Large intestine (tissue), 3 donors: Measurements from ENCODE around the gene ZNF488. TPM values are rescaled to one million over a fixed set of nuclear protein-coding genes. Genes with fewer than 3 reads are reported as not detected.

Source experiments
- DNase-seq, 2 donors: peaks; one replicate each; pipeline versions ENCODE4 v3.0.0 to v3.0.0-alpha.2; 2013
- H3K27ac ChIP-seq: one replicate; pipeline ENCODE4 v1.5.1; 2013; ENCODE audit warnings: low read length
- H3K27me3 ChIP-seq: 2 replicates; pipeline ENCODE4 v1.6.1; 2013; ENCODE audit warnings: low read length; ENCODE audit not compliant: control insufficient read depth, insufficient read depth
- H3K36me3 ChIP-seq: 2 replicates; pipeline ENCODE4 v1.6.1; 2013; ENCODE audit warnings: low read length; ENCODE audit not compliant: control insufficient read depth, insufficient read depth
- H3K4me1 ChIP-seq: one replicate; pipeline ENCODE4 v1.6.1; 2013; ENCODE audit warnings: low read length; ENCODE audit not compliant: control insufficient read depth, insufficient read depth
- H3K4me3 ChIP-seq: one replicate; pipeline ENCODE4 v1.5.1; 2013; ENCODE audit warnings: low read length
- H3K9me3 ChIP-seq: one replicate; pipeline ENCODE4 v1.6.1; 2013; ENCODE audit warnings: mild to moderate bottlenecking, low read depth, low read length, moderate library complexity; ENCODE audit not compliant: control insufficient read depth
- WGBS: methylation state at CpG from one replicate; pipeline ENCODE4 v1.1.5; 2013; ENCODE audit warnings: low lambda C conversion rate; ENCODE audit not compliant: insufficient coverage; 5-methylcytosine and 5-hydroxymethylcytosine counted together
- polyA plus RNA-seq: library from polyadenylated mRNA; unstranded; fragments of 120-200 nt; gene quantifications from one replicate; pipeline ENCODE4 v1.2.1, GENCODE V29; 2013

ZNF488 gene
- polyA plus RNA-seq, 1 donor = 2.2 TPM

DNA sequence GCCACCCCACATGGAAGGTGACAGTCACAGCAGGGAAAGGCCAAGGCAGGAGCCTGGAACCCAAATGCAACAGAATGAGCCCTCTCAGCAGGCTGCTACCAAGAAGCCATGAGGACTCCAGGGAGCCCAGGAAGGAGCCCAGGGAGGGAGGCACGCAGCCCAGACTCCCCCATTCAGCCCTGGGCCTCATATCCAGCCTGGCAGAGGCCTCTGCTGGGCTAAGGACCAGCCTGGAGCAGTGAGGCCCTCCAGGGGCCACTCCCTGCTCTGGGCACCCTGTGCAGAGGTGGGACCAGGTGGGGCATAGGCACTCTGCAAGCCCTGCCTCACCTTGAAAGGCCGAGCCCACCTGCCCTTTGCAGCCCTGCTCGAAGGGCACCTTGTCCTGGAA is 25.8 kb upstream of the ZNF488 start:
- Histone ChIP-seq H3K36me3 (no peaks in the 10 kb centered on the region), H3K27me3 (no peaks in the 10 kb centered on the region), H3K4me1 (peaks cover 21% of the 10 kb centered on the region), H3K9me3 (no peaks in the 10 kb centered on the region), H3K4me3 (no peak overlapping the region), H3K27ac (no peak overlapping the region)
- DNase-seq = no peak
- no CpG with 5 or more reads among the region's 3 CpGs for WGBS

DNA sequence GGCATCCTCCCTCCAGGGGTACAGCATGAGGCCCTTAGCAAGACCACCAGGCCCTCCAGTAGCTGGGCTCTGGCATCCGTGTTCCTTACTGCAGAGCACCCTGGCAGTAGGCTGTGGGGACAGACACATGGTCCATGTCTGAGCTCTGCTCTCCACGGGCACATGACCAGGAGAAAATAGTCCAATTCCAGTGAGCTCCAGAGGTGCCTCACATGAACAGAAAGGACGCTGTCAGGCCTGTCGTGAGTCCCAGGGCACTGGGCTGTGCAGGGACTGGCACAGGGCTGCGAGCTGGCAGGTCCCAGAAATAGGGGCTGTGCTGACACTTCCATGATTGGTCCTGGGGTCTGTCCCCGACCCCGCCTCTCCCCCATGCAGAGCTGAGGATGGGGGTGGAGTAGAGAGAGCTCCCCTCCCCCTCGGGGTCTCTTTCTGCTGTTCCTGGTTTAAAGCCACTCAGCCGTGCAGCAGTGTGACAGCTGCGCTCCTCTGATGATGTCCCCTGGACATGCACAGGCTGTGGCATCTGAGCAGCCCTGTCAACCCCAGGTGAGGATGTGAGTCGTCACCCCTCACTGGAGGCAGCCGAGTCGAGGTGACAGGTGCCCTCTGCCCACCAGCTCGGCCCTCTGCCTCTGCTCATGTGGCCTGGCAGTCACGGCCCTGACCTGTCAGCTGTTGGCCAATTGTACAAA is 25.2 kb upstream of the ZNF488 start:
- WGBS = no CpG with 5 or more reads among the region's 15 CpGs

DNA sequence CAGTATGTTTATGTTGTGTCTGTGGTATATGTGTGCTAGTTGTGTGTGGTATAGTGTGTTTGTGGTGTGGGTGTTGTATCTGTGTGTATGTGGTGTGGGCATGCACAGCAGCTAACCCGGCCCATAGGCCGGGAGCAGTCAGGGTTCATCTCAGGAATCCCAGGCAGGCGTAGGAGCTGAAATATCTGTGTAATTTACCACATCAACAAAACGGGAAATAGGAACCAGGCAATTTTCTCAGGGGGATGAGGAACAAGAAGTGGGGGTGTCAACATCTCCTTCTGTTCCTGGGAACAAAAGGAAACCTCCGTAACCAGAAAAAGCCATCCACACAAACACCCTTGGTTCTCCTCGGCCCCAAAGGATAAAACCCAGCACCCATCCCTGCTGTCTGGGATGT is 24.5 kb upstream of the ZNF488 start:
- no peak for DNase-seq
- Histone ChIP-seq H3K9me3 (no peaks in the 10 kb centered on the region), H3K4me1 (peaks cover 23% of the 10 kb centered on the region), H3K27me3 (no peaks in the 10 kb centered on the region), H3K4me3 (no peak overlapping the region), H3K36me3 (no peaks in the 10 kb centered on the region), H3K27ac (no peak overlapping the region)
- 60% methylated on average over 1 of the region's 6 CpGs for WGBS

More for the DNA sequence above, 25.2 kb upstream of the ZNF488 start:
- DNase-seq = no peak
- Histone ChIP-seq H3K4me3 (no peak overlapping the region), H3K36me3 (no peaks in the 10 kb centered on the region), H3K27ac (no peak overlapping the region), H3K4me1 (peaks cover 21% of the 10 kb centered on the region), H3K27me3 (no peaks in the 10 kb centered on the region), H3K9me3 (no peaks in the 10 kb centered on the region)

DNA sequence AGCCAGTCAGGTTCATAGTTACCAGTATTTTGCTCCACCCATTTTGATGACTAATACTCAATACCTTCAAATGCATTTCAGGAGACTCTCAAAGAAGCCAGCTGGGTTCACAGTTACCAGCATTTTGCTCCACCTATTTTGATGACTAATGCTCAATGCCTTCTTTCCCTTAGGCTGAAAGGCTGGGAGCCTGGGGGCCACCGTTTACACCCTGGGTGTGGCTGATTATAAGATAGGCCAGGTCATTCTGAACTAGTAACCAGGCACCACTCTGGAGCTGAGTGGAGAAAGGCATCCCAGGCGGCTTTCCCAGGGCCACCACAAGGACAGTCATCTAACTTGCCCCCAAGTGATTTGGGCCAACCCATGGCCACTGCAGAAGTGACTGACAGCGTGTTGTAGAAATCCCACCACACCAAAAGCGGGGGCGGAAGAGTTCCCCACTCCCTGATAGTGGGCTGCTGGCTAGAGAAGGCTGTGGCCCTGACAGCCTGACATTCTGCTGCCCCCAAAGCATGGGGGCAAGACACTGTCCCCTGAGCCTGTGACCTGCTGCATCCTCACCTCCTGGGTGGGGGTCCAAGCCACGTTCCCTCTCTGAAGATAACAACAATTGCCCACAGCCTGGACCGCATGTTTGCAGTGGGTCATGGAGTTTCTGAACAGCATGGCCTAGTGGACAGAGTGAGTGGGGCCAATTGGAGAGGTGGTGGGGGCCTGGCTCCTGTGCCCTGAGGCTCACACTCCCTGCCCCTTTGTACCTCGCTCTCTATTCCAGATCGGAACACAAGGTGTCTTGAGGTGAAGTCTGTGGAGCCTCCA is 23.0 kb upstream of the ZNF488 start:
- Histone ChIP-seq H3K4me1 (peaks cover 30% of the 10 kb centered on the region), H3K36me3 (no peaks in the 10 kb centered on the region), H3K27me3 (no peaks in the 10 kb centered on the region), H3K4me3 (no peak overlapping the region), H3K27ac (peak overlapping the region; percentile 34), H3K9me3 (no peaks in the 10 kb centered on the region)
- no CpG with 5 or more reads among the region's 9 CpGs for WGBS
- peak; percentile 90 to 94 for DNase-seq

DNA sequence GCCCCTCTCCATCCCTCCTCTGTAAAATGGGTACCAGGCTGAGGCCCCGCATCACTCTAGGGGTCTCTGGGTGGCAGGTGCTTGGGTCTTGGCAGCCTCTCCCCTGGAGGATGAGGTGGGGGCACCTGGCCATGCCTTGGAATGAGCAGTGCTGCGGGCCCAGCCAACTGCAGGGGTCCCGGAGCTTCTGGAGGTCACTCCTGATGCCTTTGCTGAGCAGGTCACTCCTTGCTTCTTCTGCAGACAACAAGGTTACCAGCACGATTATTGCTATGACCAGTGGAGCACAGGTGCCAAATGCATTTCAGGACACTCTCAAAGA is 22.4 kb upstream of the ZNF488 start:
- peak overlapping the region; percentile 56 for H3K27ac ChIP-seq
- no CpG with 5 or more reads among the region's 4 CpGs for WGBS
- no peaks in the 10 kb centered on the region for H3K36me3 ChIP-seq
- DNase-seq = no peak
- H3K9me3 ChIP-seq = no peaks in the 10 kb centered on the region
- H3K27me3 ChIP-seq = no peaks in the 10 kb centered on the region
- peaks cover 30% of the 10 kb centered on the region for H3K4me1 ChIP-seq
- H3K4me3 ChIP-seq = no peak overlapping the region

DNA sequence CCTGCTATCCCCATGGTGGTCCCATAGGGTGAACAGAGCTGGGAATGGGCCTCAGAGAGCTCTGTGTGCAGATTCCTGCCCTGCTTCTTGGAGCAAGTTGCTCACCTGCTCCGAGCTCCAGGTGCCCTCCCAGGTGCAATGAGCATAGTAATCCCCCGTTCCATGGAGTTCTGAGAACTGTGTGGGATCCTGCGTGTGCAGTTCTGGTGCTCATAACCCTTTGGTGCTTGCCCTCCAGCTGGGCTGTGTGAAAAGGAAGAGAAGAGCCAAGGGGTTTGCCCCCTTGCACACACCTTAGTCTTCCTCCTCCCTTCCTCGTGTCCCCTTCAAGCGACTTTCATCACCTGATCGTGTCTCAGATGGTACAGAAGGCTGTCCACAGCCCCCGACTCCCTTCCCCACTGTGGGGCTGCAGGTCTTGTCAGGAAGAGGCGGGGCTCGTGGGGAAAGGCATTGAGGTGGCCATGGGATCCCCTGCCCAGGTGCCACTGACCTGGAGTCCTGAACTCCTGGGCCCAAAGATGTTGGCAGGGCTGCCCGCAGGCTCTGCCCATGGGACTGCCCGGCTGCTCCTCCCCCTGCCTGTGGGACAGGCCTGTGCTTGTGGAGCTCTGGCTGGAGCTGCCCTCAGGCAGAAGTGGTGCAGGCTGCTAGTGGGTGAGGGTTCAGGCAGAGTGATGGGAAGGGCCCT is 21.9 kb upstream of the ZNF488 start:
- no CpG with 5 or more reads among the region's 11 CpGs for WGBS
- Histone ChIP-seq H3K27me3 (no peaks in the 10 kb centered on the region), H3K4me3 (no peak overlapping the region), H3K27ac (peak overlapping the region; percentile 56), H3K36me3 (no peaks in the 10 kb centered on the region), H3K9me3 (no peaks in the 10 kb centered on the region), H3K4me1 (peaks cover 30% of the 10 kb centered on the region)
- no peak for DNase-seq

DNA sequence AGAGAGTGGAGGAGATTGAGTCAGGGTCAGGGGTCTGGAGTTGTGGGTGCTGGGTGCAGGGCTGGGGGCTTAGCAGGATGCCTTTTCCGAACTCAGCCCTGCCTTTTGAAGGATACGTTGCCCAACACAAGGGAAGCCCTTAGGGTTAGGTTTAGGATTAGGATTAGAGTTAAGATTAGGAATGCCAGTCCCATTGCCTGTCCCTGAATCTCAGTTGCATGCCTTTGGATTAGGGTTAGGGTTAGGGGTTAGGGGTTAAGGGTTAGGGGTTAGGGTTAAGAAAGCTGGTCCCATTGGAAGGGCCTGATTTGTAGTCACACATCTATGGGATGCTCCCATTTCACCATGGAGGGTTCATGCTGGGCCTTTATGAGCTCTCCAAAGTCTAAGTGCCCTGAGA is 20.8 kb upstream of the ZNF488 start:
- no peaks in the 10 kb centered on the region for H3K27me3 ChIP-seq
- H3K9me3 ChIP-seq = no peaks in the 10 kb centered on the region
- peaks cover 30% of the 10 kb centered on the region for H3K4me1 ChIP-seq
- H3K36me3 ChIP-seq = no peaks in the 10 kb centered on the region
- WGBS = no CpG with 5 or more reads among the region's 2 CpGs
- DNase-seq = no peak
- no peak overlapping the region for H3K4me3 ChIP-seq
- H3K27ac ChIP-seq = no peak overlapping the region

DNA sequence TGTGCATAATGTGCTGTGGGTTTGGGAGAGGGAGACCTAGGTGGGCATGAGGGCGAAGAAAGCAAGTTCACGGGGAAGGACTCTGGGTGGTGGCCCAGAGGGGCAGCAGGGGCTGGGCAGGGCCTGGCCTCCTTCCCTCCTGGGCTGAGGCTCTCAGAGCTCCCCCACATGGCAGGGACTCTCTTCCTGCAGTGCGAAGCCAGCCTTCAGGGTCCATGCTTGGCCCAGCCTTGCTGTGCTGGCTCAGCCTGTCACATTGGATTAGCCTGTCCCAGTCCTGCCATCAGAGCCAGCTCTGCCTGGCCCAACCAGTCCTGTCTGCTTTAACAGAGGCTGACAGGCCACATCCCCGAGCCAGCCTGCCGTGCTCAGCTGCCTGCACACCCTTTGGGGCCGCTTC is 20.4 kb upstream of the ZNF488 start:
- Histone ChIP-seq H3K4me3 (no peak overlapping the region), H3K27ac (no peak overlapping the region), H3K9me3 (no peaks in the 10 kb centered on the region), H3K27me3 (no peaks in the 10 kb centered on the region), H3K36me3 (no peaks in the 10 kb centered on the region), H3K4me1 (peaks cover 26% of the 10 kb centered on the region)
- DNase-seq = no peak
- WGBS = no CpG with 5 or more reads among the region's 6 CpGs

DNA sequence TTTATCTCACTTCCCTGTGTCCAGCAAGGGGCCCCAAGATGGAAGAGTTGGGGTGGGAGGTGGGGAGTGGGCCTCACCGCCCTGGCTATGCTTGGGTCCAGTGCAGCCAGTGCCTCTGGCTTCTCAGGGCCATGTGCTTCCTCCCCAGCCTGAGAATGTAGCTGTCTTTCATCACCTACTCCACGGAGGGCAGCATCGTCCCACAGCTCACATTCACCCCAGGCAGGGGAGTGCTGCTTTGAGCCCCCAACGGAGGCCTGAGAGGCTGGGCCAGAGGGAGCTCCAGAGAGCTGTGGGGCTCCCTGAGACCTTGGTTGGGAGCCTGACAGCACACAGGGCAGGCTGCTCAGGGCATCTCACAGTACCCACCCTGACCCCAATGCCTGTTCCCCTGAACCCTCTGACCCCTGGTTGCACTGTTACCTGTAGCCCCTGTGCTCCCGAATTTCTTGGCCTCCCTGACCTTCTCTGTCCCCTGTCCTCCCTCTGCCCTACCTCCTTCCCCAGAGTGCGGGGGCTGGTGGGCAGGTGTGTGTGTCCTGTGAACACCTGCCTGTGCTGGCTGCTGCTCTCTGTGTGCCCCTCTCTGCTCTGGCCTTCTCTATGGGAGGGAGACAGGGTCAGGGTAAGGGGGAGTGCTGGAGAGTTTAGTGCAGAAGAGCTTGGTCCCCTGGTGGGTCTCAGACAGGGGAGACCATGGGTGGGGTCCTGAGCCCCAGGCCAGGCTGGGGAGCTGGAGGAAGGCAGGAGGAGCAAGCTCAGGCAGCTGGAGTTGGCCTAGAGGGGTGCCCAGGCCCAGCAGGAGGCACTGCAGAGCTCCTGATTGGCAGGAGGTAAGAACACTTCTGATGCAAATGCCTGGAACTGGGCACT is 19.6 kb upstream of the ZNF488 start:
- no peak for DNase-seq
- Histone ChIP-seq H3K9me3 (no peaks in the 10 kb centered on the region), H3K27ac (no peak overlapping the region), H3K27me3 (no peaks in the 10 kb centered on the region), H3K4me1 (peaks cover 26% of the 10 kb centered on the region), H3K36me3 (no peaks in the 10 kb centered on the region), H3K4me3 (no peak overlapping the region)
- no CpG with 5 or more reads among the region's 6 CpGs for WGBS
